Thyroid gland (tissue), 4 donors: ENCODE results near the gene MMP14. TPM values are rescaled to one million over a fixed set of nuclear protein-coding genes. Genes with fewer than 3 reads are reported as not detected.
"Not testable (repeated sequence)": the region's sequence is repeated elsewhere in the genome, so short reads cannot be mapped to it uniquely, and the experiment has no call there.

Experiments
- DNase-seq, 2 donors: peaks; one replicate each; pipeline ENCODE4 v3.0.0-alpha.2; 2019
- H3K27ac ChIP-seq, 3 donors: fragments of 200-600 bp; sonication (generic); 1 replicate in 2 of 3; 2 replicates in 1 of 3; pipeline ENCODE4 v1.5.1; 2016 to 2019; ENCODE audit warnings: mild to moderate bottlenecking in 1 of 3, moderate library complexity in 1 of 3
- H3K27me3 ChIP-seq: fragments of 200-600 bp; sonication (generic); one replicate; pipeline ENCODE4 v1.5.1; 2019
- H3K36me3 ChIP-seq, 2 donors: fragments of 200-600 bp; sonication (generic); one replicate each; pipeline ENCODE4 v1.5.1; 2016 to 2019
- H3K4me1 ChIP-seq, 2 donors: fragments of 200-600 bp; sonication (generic); one replicate each; pipeline ENCODE4 v1.5.1; 2017 to 2019
- H3K4me3 ChIP-seq, 3 donors: fragments of 200-600 bp; sonication (generic); replicated peaks in 1 of 3; 1 replicate in 2 of 3; 2 replicates in 1 of 3; pipeline ENCODE4 v1.5.1; 2016; ENCODE audit warnings: mild to moderate bottlenecking in 1 of 3
- H3K9me3 ChIP-seq: fragments of 200-600 bp; sonication (generic); one replicate; pipeline ENCODE4 v1.5.1; 2017
- POLR2A ChIP-seq, 2 donors: fragments of 450-650 bp; IDR thresholded peaks; one replicate each; pipeline ENCODE4 v1.6.1; 2017; ENCODE audit warnings: antibody characterized with exemption in 2 of 2, mild to moderate bottlenecking in 2 of 2, moderate library complexity in 1 of 2
- WGBS, 2 donors: methylation state at CpG; one replicate each; pipeline ENCODE4 v1.1.5; 2017; 5-methylcytosine and 5-hydroxymethylcytosine counted together
- intact Hi-C: fragments of 100-400 bp; cut with DNase I; formaldehyde crosslinking; loops from one replicate; pipeline ENCODE4 v1.15.1; 2023
- total RNA-seq, 4 donors: library from RNA; depleted of rRNA; stranded (reverse); fragments of >200 nt; gene quantifications; one replicate each; pipeline ENCODE4 v1.2.3, GENCODE V29; 2016
- TF ChIP-seq, protein P1 (sequence below), 6 experiments: fragments of 200-600 bp in 3 of 6; fragments of 450-650 bp in 3 of 6; sonication (generic) in 3 of 6; IDR thresholded peaks; one replicate each; pipeline ENCODE4 v1.5.1; 2016 to 2019; ENCODE audit warnings: antibody characterized with exemption in 6 of 6, mild to moderate bottlenecking in 2 of 6, inconsistent platforms in 1 of 6, moderate library complexity in 1 of 6

Gene MMP14
- total RNA-seq, 4 donors from 2014 or later: 59.7 to 119 (median 88.5) TPM

DNA sequence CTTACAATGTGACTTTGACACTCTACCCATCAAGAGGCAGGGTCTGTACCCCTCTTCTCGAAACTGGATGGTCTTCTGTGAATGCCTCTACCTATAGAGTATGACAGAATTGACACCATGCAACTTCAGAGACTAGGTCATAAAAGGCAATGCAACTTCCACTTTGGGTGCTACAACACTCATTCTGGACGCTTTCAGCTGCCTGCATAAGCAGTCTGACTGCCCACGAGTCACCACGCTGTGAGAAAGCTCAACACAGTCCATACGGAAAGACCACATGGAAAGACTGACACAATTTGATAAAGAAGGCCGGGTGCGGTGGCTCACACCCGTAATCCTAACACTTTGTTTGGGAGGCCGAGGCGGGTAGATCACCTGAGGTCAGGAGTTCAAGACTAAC lies 36.0 kb upstream of the MMP14 start:
- Histone ChIP-seq H3K36me3 (no peaks in the 10 kb centered on the region), H3K27me3 (no peaks in the 10 kb centered on the region), H3K27ac (no peak overlapping the region), H3K9me3 (no peaks in the 10 kb centered on the region), H3K4me3 (no peak overlapping the region), H3K4me1 (no peaks in the 10 kb centered on the region)
- no peak for TF ChIP-seq POLR2A (IDR thresholded peaks at IDR 0.05)
- TF ChIP-seq, protein P1, sequence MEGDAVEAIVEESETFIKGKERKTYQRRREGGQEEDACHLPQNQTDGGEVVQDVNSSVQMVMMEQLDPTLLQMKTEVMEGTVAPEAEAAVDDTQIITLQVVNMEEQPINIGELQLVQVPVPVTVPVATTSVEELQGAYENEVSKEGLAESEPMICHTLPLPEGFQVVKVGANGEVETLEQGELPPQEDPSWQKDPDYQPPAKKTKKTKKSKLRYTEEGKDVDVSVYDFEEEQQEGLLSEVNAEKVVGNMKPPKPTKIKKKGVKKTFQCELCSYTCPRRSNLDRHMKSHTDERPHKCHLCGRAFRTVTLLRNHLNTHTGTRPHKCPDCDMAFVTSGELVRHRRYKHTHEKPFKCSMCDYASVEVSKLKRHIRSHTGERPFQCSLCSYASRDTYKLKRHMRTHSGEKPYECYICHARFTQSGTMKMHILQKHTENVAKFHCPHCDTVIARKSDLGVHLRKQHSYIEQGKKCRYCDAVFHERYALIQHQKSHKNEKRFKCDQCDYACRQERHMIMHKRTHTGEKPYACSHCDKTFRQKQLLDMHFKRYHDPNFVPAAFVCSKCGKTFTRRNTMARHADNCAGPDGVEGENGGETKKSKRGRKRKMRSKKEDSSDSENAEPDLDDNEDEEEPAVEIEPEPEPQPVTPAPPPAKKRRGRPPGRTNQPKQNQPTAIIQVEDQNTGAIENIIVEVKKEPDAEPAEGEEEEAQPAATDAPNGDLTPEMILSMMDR (IDR thresholded peaks at IDR 0.05): no peak
- no peak for DNase-seq
- intact Hi-C loops: no loop called here
- 93 to 95% methylated on average over 10 of the region's 10 CpGs for WGBS, 2 donors

DNA sequence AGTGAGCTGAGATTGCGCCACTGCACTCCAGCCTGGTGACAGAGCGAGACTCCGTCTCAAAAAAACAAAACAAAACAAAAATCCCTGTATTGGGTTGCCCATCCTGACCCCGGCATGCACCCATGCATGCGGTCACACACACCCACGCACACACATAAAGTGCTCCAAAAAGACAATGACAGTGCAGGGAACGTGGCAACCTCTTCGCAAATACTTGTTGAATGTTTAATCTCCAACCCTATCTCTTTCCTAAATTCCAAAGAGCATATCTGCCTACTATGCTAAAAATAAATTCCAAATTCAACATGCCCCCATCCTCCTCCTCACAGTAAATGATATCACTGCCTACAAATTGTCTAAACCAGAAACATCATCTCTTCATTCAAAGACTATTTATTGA lies 34.7 kb upstream of the MMP14 start:
- no peaks in the 10 kb centered on the region for H3K27me3 ChIP-seq
- 82 to 89% methylated on average over 8 of the region's 8 CpGs for WGBS, 2 donors
- H3K4me1 ChIP-seq: no peaks in the 10 kb centered on the region
- no peak overlapping the region for H3K27ac ChIP-seq
- H3K4me3 ChIP-seq: no peak overlapping the region
- H3K9me3 ChIP-seq: no peaks in the 10 kb centered on the region
- TF ChIP-seq, protein P1 (IDR thresholded peaks at IDR 0.05): no peak
- TF ChIP-seq POLR2A (IDR thresholded peaks at IDR 0.05): no peak
- DNase-seq: no peak
- intact Hi-C loops: no loop called here
- H3K36me3 ChIP-seq: no peaks in the 10 kb centered on the region

DNA sequence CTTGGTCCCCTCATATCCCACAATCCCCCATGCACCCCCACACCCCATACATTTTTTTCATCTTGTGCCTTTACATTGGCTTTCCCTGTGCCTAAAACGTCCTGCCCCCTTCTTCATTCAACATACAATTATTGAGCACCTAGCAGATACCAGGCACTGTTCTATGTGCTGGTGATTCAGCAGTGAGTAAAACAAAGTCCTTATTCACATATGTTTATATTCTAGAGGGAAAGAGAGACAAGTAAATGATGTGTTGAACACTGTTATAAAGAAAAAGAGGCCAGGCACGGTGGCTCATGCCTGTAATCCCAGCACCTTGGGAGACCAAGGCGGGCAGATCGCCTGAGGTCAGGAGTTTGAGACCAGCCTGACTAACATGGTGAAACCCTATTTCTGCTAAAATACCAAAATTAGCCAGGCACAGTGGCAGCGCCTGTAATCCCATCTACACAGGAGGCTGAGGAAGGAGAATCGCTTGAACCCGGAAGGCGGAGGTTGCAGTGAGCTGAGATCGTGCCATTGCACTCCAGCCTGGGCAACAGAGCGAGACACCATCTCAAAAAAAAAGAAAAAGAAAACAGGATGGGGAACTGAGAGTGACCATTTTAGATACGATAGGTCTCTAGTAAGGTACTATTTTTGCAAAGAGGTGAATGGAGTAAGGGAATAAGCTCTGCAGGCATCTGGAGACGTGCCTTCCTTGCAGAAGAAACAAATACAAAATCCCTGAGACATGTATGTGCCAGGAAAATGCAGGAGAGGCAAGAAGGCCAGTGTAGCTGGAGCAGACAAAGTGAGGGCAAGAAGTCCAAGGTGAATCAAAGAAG lies 33.3 kb upstream of the MMP14 start:
- 86 to 88% methylated on average over 12 of the region's 12 CpGs for WGBS, 2 donors
- TF ChIP-seq, protein P1 (IDR thresholded peaks at IDR 0.05): no peak
- TF ChIP-seq POLR2A (IDR thresholded peaks at IDR 0.05): no peak

DNA sequence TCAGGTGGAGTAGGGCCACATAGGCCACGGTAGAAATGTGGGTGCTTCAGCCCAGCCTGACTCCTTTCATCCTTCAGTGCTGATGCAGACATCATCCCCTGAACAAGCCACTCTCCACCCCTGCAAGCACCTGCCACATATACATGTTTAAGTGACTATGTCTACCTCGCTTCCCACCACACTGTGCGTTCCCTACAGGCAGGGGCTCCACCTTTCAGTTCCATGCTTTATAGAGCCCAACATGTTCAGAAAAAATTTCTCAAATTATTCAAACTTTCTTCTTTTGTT lies 32.8 kb upstream of the MMP14 start:
- Histone ChIP-seq H3K27ac (no peak overlapping the region), H3K4me3 (no peak overlapping the region), H3K36me3 (no peaks in the 10 kb centered on the region), H3K4me1 (peaks cover 0 to 10% of the 10 kb centered on the region in 2 donors), H3K27me3 (no peaks in the 10 kb centered on the region), H3K9me3 (no peaks in the 10 kb centered on the region)
- intact Hi-C loops: no loop called here
- TF ChIP-seq, protein P1 (IDR thresholded peaks at IDR 0.05): no peak
- no peak for TF ChIP-seq POLR2A (IDR thresholded peaks at IDR 0.05)
- 84 to 91% methylated on average over 3 of the region's 3 CpGs for WGBS, 2 donors
- DNase-seq: no peak

More for the DNA sequence above, 33.3 kb upstream of the MMP14 start:
- Histone ChIP-seq H3K27ac (no peak overlapping the region), H3K4me1 (peaks cover 0 to 10% of the 10 kb centered on the region in 2 donors), H3K4me3 (no peak overlapping the region), H3K27me3 (no peaks in the 10 kb centered on the region), H3K36me3 (no peaks in the 10 kb centered on the region), H3K9me3 (no peaks in the 10 kb centered on the region)
- intact Hi-C loops: no loop called here
- DNase-seq: no peak

DNA sequence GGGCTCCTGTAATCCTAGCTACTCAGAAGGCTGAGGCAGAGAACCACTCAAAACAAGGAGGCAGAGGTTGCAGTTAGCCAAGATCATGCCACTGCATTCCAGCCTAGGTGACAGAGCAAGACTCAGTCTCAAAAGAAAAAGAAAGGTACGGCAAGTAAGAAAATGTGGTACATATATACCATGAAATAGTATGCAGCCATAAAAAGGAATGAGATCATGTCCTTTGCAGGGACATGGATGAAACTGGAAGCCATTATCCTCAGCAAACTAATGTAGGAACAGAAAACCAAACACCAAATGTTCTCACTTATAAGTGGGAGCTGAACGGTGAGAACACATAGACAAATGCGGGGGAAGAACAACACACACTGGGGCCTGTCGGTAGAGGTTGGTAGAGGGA lies 31.1 kb upstream of the MMP14 start:
- H3K4me3 ChIP-seq, DNase-seq, intact Hi-C loops, H3K36me3 ChIP-seq, H3K9me3 ChIP-seq, H3K27ac ChIP-seq, H3K27me3 ChIP-seq: not testable (repeated sequence)
- H3K4me1 ChIP-seq: peaks cover 0 to 10% of the 10 kb centered on the region in 2 donors
- WGBS, 2 donors: 92 to 97% methylated on average over 4 of the region's 4 CpGs
